IPS DF 6.9 (cell line): Measurements from ENCODE around the gene PDIA5.

Experiments
- DNase-seq: peaks from one replicate; pipeline ENCODE4 v3.0.0-alpha.2; 2013; ENCODE audit warnings: low read depth, low spot score
- H3K27ac ChIP-seq: one replicate; pipeline ENCODE4 v1.5.1; 2013; ENCODE audit warnings: low read length, control low read depth
- H3K27me3 ChIP-seq: 2 replicates; pipeline ENCODE4 v1.6.1; 2013; ENCODE audit warnings: mild to moderate bottlenecking, low read length; ENCODE audit not compliant: control insufficient read depth, insufficient read depth
- H3K36me3 ChIP-seq: 2 replicates; pipeline ENCODE4 v1.6.1; 2013; ENCODE audit warnings: low read length; ENCODE audit not compliant: control insufficient read depth, insufficient read depth
- H3K4me1 ChIP-seq: 2 replicates; pipeline ENCODE4 v1.6.1; 2013; ENCODE audit warnings: low read length; ENCODE audit not compliant: control insufficient read depth, insufficient read depth
- H3K4me3 ChIP-seq: 2 replicates; pipeline ENCODE4 v1.5.1; 2013; ENCODE audit warnings: mild to moderate bottlenecking, low read length
- H3K9me3 ChIP-seq: 2 replicates; pipeline ENCODE4 v1.6.1; 2013; ENCODE audit warnings: low read length, inconsistent platforms; ENCODE audit not compliant: control insufficient read depth, insufficient read depth
- WGBS: extraction: QIAGEN DNeasy Blood & Tissue Kit; methylation state at CpG from one replicate; pipeline ENCODE4 v1.1.7; 2013; ENCODE audit warnings: mixed read lengths, missing lambda C conversion rate; ENCODE audit not compliant: insufficient read length, insufficient coverage; 5-methylcytosine and 5-hydroxymethylcytosine counted together

Gene PDIA5

DNA sequence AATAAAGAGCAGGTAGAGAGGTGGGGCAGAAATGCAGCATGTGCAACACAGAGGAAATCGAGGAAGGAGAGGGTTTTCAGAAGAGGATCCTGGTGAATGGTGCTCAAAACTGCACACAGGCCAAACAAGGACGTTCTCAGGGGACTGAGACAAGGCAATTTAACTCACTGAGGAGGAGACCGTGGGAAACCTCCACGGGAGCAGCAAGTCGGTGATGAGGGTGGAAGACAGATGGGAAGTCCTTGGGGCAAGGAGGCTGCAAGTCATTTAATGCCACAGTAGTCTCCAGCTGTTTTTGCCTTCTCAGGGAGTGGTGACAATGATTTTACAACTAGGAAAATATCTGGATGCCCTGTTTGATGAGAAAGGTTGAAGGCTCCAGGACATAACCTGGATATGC is 11.5 kb upstream of the PDIA5 start:
- Histone ChIP-seq H3K27me3 (no peaks in the 10 kb centered on the region), H3K36me3 (no peaks in the 10 kb centered on the region), H3K4me1 (no peaks in the 10 kb centered on the region), H3K4me3 (no peak overlapping the region), H3K27ac (no peak overlapping the region), H3K9me3 (no peaks in the 10 kb centered on the region)
- no CpG with 5 or more reads among the region's 5 CpGs for WGBS
- no peak for DNase-seq

GRCh38 chr3:123058505-123058904 is 8.3 kb upstream of the PDIA5 start:
- 0 out of 2 replicates have a peak, but pooled peaks cover 1% of the 10 kb centered on the region for H3K4me1 ChIP-seq
- H3K27ac ChIP-seq = no peak overlapping the region
- no peaks in the 10 kb centered on the region for H3K36me3 ChIP-seq
- no peaks in the 10 kb centered on the region for H3K27me3 ChIP-seq
- WGBS = no CpG with 5 or more reads among the region's 5 CpGs
- DNase-seq = no peak
- no peak overlapping the region for H3K4me3 ChIP-seq
- no peaks in the 10 kb centered on the region for H3K9me3 ChIP-seq

DNA sequence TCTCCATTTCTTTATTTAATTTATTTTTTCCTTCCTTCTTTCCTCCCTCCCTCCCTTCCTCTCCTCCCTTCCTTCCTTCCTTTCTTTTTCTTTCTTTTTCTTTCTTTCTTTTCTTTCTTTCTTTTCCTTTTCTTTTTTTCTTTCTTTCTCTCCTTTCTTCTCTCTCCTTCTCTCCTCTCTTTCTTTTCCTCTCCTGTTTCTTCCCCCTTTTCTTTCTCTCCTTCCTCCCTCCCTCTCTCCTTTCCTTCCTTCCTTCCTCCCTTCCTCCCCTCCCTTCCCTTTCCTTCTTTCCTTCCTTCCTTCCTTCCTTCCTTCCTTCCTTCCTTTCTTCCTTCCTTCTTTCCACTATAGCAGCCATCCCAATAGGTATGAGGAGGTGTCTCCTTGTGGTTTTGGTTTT is 6.8 kb upstream of the PDIA5 start:
- H3K36me3 ChIP-seq = no peaks in the 10 kb centered on the region
- H3K4me3 ChIP-seq = no peak overlapping the region
- 0 out of 2 replicates have a peak, but pooled peaks cover 1% of the 10 kb centered on the region for H3K4me1 ChIP-seq
- no peak overlapping the region for H3K27ac ChIP-seq
- H3K27me3 ChIP-seq = no peaks in the 10 kb centered on the region
- no peaks in the 10 kb centered on the region for H3K9me3 ChIP-seq
- no peak for DNase-seq

GRCh38 chr3:123061856-123062255 is 5.0 kb upstream of the PDIA5 start:
- Histone ChIP-seq H3K27ac (no peak overlapping the region), H3K4me1 (0 out of 2 replicates have a peak, but pooled peaks cover 1% of the 10 kb centered on the region), H3K36me3 (no peaks in the 10 kb centered on the region), H3K27me3 (no peaks in the 10 kb centered on the region; the same call in 1 of the 2 replicates), H3K4me3 (no peak overlapping the region), H3K9me3 (no peaks in the 10 kb centered on the region)
- no CpG with 5 or more reads among the region's 7 CpGs for WGBS
- DNase-seq = no peak

GRCh38 chr3:123063034-123063433 is 3.8 kb upstream of the PDIA5 start:
- no peaks in the 10 kb centered on the region; the same call in 1 of the 2 replicates for H3K27me3 ChIP-seq
- no peak overlapping the region for H3K27ac ChIP-seq
- no peaks in the 10 kb centered on the region for H3K36me3 ChIP-seq
- 0 out of 2 replicates have a peak, but pooled peaks cover 1% of the 10 kb centered on the region for H3K4me1 ChIP-seq
- no peak overlapping the region for H3K4me3 ChIP-seq
- WGBS = no CpG with 5 or more reads among the region's 6 CpGs
- no peak for DNase-seq
- no peaks in the 10 kb centered on the region for H3K9me3 ChIP-seq

DNA sequence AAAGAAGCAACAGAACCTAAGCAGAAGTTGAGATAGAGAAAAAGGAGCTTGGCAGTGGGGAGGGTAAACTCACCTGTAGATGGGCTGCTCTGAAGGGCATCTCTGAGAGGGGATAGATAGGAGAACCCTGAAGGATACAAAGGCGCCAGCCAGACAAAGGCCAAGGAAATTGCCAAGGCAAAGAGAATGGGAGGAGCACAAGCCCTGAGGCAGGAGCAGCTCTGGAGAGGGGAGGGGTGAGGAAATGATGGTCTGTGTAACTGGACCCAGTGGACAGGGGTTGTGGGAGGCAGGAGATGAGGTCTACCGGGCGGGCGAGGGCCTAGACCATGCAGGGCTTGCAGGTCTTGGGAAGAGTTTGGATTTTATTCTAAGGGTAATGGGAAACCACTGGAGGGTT is 2.3 kb upstream of the PDIA5 start:
- Histone ChIP-seq H3K9me3 (no peaks in the 10 kb centered on the region), H3K27me3 (no peaks in the 10 kb centered on the region; the same call in 1 of the 2 replicates), H3K36me3 (no peaks in the 10 kb centered on the region), H3K27ac (no peak overlapping the region), H3K4me3 (no peak overlapping the region), H3K4me1 (peaks cover 4% of the 10 kb centered on the region; the same call in 1 of the 2 replicates)
- DNase-seq = no peak
- no CpG with 5 or more reads among the region's 4 CpGs for WGBS

DNA sequence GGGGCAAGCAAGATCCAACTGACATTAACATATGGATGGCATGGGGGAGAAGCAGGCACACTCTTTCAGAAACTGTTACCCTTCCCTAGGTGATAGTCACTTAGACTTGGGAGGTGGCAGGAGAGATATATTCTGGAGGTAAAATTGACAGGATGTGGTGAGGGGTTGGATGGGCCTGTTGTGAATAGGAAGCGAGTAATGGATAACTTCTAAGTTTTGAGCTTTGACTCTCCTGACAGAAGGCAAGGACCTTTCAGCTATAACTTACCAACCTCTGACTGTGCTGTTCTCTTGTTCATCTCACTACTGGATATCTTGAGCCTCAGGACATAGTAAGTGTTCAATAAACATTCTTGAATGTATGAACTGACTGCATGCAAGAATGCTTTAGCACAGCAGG is 1.9 kb upstream of the PDIA5 start:
- no peak for DNase-seq
- Histone ChIP-seq H3K4me1 (peaks cover 4% of the 10 kb centered on the region; the same call in 1 of the 2 replicates), H3K4me3 (no peak overlapping the region), H3K27ac (no peak overlapping the region), H3K27me3 (no peaks in the 10 kb centered on the region; the same call in 1 of the 2 replicates), H3K9me3 (no peaks in the 10 kb centered on the region), H3K36me3 (no peaks in the 10 kb centered on the region)
- no CpG with 5 or more reads among the region's 1 CpG for WGBS

- H3K4me3 ChIP-seq = no peak overlapping the region
Measured at GRCh38 chr3:123066599-123066895, 278 bp upstream of the PDIA5 start.

GRCh38 chr3:123067689-123068600 is 1.1 kb downstream of the PDIA5 start:
- DNase-seq = no peak
- H3K27me3 ChIP-seq = no peaks in the 10 kb centered on the region; the same call in 1 of the 2 replicates
- H3K36me3 ChIP-seq = no peaks in the 10 kb centered on the region
- H3K27ac ChIP-seq = no peak overlapping the region
- H3K4me1 ChIP-seq = peaks cover 8% of the 10 kb centered on the region; the same call in 1 of the 2 replicates
- no CpG with 5 or more reads among the region's 24 CpGs for WGBS
- H3K9me3 ChIP-seq = no peaks in the 10 kb centered on the region
- peak overlapping the region; percentile 90 for H3K4me3 ChIP-seq

More at GRCh38 chr3:123066599-123066895, 278 bp upstream of the PDIA5 start:
- DNase-seq = no peak
- WGBS = no CpG with 5 or more reads among the region's 6 CpGs
- peaks cover 7% of the 10 kb centered on the region; the same call in 1 of the 2 replicates for H3K4me1 ChIP-seq
- H3K9me3 ChIP-seq = no peaks in the 10 kb centered on the region
- H3K36me3 ChIP-seq = no peaks in the 10 kb centered on the region
- H3K27me3 ChIP-seq = no peaks in the 10 kb centered on the region; the same call in 1 of the 2 replicates
- H3K27ac ChIP-seq = no peak overlapping the region

- H3K4me1 ChIP-seq = peaks cover 9% of the 10 kb centered on the region; the same call in 1 of the 2 replicates
- DNase-seq = no peak
- no CpG with 5 or more reads among the region's 12 CpGs for WGBS
- no peak overlapping the region for H3K27ac ChIP-seq
- peak overlapping the region; percentile 4; the same call in 1 of the 2 replicates for H3K4me3 ChIP-seq
- no peaks in the 10 kb centered on the region; the same call in 1 of the 2 replicates for H3K27me3 ChIP-seq
- H3K36me3 ChIP-seq = no peaks in the 10 kb centered on the region
- no peaks in the 10 kb centered on the region for H3K9me3 ChIP-seq
Measured at GRCh38 chr3:123068601-123069381, 2.0 kb downstream of the PDIA5 start.
